GM18502 (cell line): Measurements from ENCODE around the gene TSFM.

Source experiments
- ATAC-seq: cut with Tn5 transposase; IDR thresholded peaks from one replicate; pipeline ENCODE4 v1.9.1; 2021; ENCODE audit warnings: mild to moderate bottlenecking; ENCODE audit not compliant: unreplicated experiment, poor library complexity

The TSFM gene

DNA sequence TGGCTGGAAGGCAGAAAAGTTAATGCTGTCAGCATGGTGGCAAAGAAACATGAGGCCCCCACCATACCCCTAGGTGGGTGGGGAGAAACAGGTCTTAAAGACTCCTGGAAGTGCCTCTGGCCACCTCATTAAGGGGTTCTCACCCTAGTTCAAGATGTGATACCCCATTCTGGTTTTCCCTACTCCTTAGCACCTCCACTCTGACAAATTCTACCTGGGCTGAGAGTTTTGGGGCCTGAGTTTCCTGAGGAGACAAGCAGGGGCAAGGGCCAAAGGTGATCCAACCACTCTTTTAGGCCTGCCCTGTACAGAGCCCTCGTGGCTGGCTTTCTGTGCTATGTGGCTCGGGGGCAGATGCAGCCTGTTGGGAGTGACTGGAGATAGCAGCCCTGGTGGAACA, 43.8 kb downstream of the TSFM start:
- no peak for ATAC-seq

DNA sequence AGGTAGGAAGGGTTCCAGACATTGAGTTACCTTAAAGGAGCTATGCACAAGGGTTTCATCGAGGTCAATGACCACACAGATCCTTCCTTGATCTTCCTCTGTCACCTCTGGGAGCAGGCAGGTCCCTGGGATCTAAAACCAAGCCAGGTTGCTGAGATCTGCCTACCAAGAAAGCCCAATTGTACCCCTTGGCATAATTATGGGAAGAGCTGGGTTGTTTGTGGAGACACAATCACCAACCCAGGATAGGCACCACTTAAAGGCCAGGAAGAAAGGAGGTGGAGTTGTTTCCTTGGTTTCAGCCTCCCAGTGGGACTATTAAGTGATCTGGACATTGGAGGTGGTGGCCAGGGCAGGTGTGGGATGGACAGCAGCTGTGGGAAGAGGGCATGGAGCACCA, 44.4 kb downstream of the TSFM start:
- ATAC-seq, result no peak

DNA sequence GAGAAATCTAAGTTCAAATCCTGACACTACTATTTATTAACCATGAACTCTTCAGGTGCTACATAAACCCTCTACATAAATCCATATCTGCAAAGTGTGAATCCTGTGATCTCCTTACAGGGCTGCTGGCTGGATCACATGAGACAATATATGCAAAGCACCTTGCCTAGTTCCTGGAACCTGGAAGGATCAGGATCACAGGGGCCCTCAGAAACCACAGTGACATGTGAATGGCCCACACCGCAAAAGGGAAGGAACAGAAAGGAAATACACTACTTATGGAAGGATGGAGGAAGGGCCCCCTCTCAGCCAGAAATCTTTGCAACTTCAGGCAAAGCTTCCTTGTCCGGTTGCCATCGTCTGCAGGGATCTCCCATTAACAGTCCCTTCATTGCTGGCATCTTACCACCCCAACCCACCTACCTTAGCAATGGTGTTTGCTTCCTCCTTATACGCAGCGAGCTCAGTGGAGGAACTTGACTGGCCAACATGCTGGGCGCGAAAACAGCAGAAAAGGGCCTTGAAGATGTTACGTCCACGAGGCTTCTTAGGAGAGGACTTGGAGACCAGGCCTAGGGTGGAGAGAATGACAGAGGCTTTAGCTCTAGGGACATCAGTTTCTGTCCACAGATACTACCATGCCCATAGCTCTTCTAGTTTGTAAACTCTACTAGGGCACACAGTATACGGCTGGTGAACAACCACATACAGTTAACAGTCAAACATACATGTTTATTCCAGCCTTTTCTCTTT, 46.6 kb downstream of the TSFM start:
- no peak for ATAC-seq

DNA sequence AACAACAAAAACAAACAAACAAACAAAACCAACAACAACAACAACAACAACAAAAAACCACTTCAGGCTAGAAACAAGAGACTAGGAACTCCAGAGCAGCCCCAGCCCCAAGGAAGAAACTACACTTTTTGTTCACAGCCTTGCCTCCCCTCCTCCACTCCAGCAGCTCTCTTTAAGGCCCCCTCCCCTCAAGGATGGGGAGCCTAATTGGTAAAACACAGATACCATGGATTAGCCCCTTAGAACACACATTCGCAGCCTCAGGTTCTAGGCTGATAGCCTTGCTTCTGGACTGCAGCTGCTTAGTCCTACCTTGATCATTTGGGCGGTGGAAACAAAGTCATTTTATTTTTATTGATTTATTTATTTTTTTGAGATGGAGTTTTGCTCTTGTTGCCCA, 47.8 kb downstream of the TSFM start:
- no peak for ATAC-seq

DNA sequence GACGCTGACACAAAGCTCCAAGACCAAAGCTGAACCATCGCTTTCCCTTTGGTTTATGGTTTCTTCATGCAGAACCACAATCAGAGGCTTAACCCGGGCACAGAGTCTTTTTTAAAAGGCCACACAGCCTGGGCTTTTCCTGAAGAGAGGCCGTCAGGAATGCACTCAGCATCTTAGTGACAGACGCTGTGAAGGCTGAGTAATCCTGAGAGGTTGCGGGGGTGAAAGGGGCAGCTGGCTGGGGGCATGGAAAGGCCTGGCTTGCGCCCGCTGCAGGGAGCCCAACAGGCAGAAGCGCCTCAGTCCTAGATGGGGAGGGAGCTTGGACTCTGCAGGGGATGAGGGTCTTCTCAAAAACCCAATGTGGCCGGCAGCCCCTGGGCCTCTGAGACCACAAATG, 50.4 kb downstream of the TSFM start:
- no peak for ATAC-seq

DNA sequence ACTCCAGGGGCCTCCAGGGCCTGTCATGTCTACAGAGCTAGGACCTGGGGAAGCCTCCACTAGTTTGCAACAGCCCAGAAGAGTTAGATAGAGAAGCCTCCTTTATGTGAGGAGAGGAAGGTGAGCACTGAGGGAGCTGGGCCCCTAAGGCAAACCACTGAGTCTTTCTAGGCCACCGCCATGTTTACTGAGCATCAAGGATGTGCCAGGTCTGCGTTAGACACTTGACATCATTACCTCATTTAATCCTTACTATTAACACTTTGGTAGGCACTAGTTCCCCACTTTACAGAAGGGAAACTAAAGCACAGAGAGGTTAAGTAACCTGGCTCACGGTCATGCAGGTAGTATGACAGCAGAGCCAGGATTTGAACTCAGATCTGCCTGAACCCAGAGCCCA, 51.1 kb downstream of the TSFM start:
- no peak for ATAC-seq

DNA sequence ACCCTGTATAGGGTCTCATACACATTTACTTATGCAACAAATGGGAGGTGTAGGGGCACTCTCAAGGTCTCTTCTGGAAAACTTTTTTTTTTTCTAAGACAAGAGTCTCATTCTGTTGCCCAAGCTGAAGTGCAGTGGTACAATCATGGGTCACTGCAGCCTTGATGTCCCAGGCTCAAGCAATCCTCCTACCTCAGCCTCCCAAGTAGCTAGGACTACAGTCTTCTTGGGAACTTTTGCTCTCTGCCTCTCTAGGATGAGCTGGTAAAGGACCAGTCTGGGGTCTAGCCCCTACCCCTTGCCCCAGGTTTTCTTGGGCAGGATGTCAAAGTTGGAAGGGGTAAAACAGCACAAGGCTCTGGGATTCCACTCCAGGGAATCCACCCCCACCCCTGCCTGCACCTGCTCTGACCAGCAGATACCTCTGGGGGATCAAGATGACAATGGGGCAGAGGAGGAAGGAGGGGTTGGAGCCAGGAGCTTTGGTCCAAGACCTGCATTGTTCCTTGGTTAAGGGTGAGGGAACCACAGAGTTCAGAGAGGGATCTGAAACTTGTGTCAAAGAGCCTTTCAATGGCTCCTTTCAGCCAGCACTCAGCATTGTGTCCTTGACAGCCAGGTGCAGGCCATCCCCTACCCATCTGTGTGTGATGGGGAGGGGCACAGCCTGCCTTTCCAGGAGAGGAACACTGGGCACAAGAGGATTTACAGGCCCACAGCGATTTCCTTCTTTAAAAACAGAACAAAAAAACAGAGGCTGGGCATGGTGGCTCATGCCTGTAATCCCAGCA, 51.7 kb downstream of the TSFM start:
- ATAC-seq, result no peak

DNA sequence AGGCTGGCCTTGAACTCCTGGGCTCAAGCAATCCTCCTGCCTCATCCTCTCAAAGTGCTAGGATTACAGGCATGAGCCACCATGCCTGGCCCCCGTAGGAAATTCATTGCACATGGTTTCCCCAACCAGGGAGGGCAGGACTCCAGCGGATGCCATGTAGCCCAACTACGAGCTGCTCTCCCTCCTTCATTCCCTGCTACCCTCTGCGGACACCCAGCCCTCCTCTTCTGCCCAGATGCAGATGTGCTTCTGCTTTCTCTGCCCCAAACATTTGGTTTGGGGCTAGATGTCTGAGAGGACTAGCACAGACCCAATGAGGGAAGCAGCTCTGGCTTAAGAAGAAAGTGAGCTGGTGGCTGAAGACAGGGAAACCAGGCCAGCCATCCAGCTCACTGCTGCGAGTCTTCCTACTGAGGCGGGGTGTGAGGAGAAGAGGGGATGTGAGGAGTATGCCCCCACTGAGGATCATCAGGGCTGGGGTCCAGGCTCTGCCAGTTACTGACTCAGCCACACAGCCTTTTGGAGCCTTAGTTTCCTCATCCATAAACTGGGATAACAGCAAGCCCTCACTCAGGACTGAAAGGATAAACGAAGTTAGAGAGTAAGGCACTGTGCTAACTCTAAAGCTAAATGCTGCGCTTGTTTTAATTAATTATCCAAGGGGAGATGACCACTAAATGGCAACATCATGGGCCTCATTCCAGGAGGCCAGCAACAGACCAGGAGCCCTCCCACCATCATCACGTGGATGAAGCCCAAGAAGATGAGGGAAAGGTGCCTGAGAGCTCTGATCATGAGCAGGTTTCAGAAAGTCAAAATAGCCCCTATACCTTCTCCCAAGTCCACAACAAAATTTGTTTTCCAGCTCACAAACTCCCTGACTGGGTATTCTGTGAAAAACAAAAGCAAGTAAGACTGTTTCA, 53.0 kb downstream of the TSFM start:
- ATAC-seq, result no peak

DNA sequence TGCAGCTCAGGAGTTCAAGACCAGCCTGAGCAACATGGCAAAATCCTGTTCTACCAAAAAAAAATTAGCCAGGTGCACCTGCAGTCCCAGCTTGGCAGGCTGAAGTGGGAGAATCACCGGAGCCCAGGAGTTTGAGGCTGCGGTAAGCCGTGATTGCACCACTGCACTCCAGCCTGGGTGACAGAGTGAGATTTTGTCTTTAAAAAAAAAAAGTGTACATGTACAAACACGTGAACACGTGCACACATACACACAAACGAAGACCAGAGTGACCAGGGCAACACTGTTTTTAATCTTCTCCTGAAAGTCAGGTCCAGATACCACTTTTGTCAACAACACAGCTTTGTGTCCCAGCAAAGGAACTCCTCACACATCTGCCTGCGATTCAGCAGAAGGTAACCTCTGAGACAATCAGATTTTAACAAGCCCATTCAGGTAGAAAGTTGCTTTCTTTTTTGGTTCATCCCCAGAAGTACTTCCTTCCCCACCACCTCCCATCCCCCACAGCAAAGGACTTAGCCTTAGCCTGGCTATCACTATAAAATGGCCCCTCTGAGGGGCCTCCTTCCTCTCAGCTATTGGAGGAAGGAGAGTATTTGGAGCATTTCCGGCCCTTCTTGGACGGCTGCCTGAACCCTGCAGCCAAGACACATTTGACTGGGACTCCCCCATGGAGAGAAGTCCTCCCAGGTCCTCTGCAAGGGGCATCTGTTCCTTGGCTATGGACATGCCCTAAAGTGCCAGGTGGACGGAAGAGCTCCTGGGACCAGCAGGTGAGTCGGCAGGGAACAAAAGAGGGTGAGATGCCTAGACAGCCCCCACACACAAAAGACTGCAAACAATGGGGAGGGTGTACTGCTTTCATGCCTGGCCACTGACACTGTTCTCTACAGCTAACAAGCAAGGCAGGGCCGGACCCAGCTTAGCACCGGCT, 54.1 kb downstream of the TSFM start:
- ATAC-seq, result peak; percentile 50

DNA sequence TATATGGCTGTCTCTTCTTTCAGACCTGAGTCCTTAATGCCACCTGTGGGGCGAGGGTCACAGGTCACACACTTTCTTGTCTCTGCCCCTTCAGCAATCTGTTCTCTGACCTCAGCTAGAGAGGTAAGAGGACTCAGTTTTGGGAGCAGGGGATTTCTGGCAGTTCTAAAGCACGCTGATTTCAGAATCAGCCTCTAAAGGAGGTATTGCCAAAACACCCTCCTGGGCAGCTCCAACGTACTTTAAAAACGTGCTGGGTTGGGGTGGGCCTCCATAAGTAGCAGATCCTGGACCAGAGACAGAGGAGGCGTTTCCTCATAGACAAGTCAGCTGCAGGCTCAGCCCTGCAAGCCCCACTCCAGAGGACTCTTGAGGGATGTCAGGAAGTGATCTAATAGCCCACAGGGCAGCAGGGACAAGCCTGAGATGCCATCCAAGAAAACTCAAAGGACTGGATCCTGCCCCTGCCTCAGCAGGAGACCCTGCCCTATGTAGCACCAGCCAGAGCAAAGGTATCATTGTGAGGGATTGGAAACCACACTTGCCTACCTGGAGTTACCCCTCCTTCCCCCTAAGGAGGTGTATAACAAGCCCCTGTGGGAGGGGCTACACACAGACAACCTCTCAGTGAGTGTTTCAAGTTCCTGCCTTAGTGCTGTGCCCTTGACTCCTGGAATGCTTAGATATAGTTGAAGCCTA, 55.4 kb downstream of the TSFM start:
- ATAC-seq, result peak; percentile 21

DNA sequence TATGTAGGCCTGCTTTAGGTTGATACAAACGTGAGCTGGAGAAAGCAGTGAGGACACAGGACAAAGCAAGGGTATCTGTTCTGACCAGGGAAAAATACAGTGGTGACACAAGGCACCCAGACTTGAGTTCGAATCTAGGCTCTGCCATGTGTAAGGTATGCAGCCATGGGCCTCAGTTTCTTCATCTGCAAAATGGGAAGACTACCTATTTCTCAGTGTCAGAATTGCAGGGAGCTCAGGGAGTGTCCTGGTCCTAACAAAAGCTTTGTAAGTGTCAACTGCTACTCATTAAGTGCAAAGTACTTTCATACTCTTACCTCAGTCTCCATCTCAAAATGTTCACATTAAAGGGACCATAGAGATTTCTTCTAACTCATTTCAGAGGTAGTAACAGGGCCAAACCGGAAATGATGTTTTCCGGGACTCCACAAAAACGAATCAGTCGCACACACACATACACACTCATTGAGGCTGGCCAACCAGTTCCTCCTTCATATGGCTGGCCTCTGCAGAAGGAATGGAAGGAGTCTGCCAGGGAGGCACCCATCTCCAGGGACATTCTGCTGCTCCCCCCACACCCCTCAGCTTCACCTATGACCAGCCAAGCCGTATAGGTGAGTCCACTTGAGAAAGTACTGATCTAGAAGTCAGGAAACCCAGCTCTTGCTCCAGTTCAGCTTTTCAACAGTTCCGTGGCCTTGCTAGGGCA, 56.2 kb downstream of the TSFM start:
- peak; percentile 36 for ATAC-seq

DNA sequence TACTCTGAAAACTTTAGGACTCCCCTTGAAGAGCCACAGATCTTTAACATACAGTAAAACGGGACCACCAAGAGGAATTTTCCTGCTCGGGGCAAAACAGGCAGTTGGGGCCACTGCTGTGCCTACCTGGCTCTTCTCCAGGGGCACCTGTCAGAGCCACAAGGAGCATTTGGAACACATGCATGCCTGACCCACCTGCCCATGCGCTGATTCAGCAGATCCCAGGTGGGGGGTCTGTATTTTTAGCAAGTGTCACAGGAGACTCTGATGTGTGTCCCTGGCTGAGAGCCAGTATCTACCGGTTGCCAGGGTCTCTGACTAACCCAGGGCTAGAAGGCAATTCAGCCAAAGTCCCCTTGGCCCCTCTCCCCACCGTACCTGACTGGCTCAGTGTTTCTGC, 57.4 kb downstream of the TSFM start:
- ATAC-seq, result no peak

DNA sequence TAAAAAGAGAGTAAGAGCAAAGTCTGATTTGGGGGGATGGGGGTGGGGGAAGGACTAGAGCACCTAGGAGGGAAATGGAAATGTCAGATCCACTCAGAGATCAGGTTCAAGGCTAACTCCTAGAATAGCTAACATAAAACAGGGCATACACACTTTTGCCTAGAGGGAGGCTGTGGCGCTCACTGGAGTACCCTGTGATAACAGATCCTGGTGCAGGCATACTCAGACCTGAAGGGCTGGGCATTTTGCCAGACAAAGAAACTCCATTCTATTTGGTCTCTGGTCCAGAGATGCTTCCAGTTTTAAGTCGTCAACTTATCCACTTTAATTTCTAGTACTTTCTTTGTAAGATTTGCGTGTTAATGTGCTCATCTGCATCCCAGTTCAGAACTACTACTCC, 58.1 kb downstream of the TSFM start:
- ATAC-seq, result no peak

DNA sequence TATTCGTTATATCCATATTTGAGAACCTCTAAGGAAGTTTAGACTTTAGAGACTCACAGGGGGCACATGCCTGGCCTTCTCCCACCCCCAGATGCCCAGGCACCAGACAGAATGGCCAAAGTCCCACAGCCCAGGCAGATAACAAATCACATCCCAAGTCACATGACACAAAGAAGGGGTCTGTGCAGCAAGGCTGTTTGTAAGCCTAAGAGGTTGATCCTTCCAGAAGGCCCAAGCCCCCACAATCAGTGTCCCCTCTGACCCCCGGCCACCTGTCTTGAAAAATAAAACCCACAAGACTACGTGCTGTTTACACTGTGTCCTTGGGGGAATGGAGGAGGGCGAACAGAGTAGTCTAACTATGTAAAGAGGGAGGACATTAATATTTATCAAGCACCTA, 58.9 kb downstream of the TSFM start:
- no peak for ATAC-seq

DNA sequence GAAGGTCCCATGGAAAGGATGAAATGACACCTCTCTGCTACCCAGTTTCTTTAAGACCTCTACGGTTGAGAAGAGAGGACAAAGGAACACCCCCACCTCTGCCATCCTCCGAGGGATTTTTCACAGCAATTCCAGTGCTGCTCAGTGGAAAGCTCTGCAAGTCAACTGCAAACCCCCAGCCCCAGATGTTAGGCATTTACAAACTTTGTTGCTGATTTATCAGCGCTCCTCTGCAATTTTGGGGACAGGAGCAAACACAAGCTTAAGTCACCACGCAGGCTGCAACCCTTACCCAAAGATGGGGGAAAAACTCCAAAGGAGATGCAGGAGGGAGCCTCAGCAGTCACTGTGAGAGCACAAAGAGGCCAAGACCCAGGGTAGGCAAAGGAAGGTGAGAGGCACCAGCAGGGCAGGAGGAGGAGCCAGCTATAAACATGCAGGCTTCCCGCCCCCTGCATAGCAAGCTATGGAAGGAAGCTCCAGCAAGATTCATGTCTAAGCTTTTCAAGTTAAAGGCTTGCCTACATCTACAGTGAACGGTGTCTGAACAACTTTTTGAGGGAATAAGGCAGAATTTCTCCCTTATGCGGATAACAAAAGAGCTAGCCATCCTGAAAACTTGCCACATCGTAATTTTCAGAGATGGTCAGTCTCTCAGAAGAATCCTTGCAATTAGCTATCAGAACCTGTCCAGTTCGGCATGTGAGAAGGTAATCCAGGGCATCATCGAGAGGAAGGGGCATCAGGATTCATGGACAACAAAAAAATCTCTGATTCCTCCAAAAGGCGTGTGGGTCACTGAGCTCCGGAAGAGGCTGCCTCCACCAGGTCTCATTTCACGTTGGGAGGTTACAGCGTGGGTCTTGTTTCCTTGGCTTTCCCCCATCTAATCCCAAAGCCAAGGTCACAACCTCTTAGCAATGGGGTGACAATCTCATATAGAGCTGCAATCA, 60.0 kb downstream of the TSFM start:
- ATAC-seq, result no peak

DNA sequence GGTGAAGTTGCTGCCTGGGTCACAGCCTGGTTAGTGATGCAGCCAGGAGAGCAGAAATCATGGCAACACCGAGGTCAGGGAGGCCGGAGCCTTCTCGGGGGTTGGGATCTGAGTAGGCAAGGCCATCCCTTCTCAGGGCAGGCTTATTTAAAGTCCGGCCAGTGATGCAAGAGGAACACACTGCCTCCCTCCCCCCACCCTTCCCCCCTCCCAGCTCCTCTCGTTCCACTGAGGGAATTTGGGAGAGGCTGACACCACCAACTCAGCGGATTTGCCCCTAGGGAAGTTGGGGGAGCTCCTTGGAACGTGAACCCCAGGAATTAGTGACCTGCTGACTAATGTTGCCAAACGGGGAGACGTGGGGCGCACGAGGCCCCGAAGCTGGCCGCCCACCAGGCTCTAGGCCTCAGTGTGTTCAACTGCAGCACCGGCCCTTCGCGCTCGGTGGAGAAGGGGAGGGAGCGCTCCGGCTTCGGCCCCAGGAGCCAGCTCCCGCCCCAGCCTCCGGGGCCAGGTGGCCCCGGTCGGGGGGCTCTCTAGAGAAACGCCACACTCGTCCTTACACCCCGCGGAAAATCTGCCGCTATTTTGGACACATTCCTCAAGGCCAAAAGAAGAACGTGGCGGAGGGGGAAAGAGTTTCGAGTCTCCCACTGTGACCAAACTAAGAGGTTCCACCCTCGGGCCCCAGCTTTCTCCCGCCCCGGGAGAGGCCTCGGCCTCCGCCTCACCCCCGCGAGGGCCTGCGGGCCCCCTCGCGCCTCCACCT, 62.3 kb downstream of the TSFM start:
- ATAC-seq, result peak; percentile 19
